GM21825 (cell line): ENCODE measurements around the gene UBE3C.
"Not testable (repeated sequence)": the region's sequence is repeated elsewhere in the genome, so short reads cannot be mapped to it uniquely, and the experiment has no call there.

ENCODE experiments used
- ATAC-seq: cut with Tn5 transposase; IDR thresholded peaks from one replicate; pipeline ENCODE4 v1.9.1; 2021; ENCODE audit warnings: mild to moderate bottlenecking, moderate library complexity; ENCODE audit not compliant: unreplicated experiment

The UBE3C gene

GRCh38 chr7:157271315-157271990 lies 132.7 kb downstream of the UBE3C start:
- ATAC-seq = no peak

GRCh38 chr7:157271991-157272324 lies 133.2 kb downstream of the UBE3C start:
- ATAC-seq = no peak

- ATAC-seq = no peak
These were observed 133.9 kb downstream of the UBE3C start for GRCh38 chr7:157272351-157273207.

- peak; percentile 76 for ATAC-seq
These were observed 134.7 kb downstream of the UBE3C start for GRCh38 chr7:157273208-157274093.

- ATAC-seq = not testable (repeated sequence)
These were observed 135.4 kb downstream of the UBE3C start for GRCh38 chr7:157274094-157274634.

GRCh38 chr7:157274991-157275427 lies 136.3 kb downstream of the UBE3C start:
- no peak for ATAC-seq

GRCh38 chr7:157276091-157276561 lies 137.4 kb downstream of the UBE3C start:
- no peak for ATAC-seq

GRCh38 chr7:157276731-157277562 lies 138.2 kb downstream of the UBE3C start:
- ATAC-seq = no peak

GRCh38 chr7:157277568-157277967 lies 138.8 kb downstream of the UBE3C start:
- not testable (repeated sequence) for ATAC-seq

- ATAC-seq = no peak
These were observed 139.6 kb downstream of the UBE3C start for GRCh38 chr7:157278167-157278790.

- ATAC-seq = peak; percentile 66
These were observed 140.3 kb downstream of the UBE3C start for GRCh38 chr7:157278791-157279724.

GRCh38 chr7:157279741-157280215 lies 141.1 kb downstream of the UBE3C start:
- ATAC-seq = no peak

- ATAC-seq = no peak
These were observed 141.6 kb downstream of the UBE3C start for GRCh38 chr7:157280216-157280841.

- no peak for ATAC-seq
These were observed 142.7 kb downstream of the UBE3C start for GRCh38 chr7:157281221-157281998.

- ATAC-seq = no peak
These were observed 143.5 kb downstream of the UBE3C start for GRCh38 chr7:157282141-157282801.

GRCh38 chr7:157284229-157285014 lies 145.7 kb downstream of the UBE3C start:
- ATAC-seq = no peak
